ENCODE data around the gene SLC4A11. TPM values are rescaled to one million over a fixed set of nuclear protein-coding genes. Genes with fewer than 3 reads are reported as not detected.

SLC4A11 gene
- polyA plus RNA-seq, 1 of the 3 experiments (the other 2 are of a cell fraction): 2.7 TPM

- TF ChIP-seq, protein P1, sequence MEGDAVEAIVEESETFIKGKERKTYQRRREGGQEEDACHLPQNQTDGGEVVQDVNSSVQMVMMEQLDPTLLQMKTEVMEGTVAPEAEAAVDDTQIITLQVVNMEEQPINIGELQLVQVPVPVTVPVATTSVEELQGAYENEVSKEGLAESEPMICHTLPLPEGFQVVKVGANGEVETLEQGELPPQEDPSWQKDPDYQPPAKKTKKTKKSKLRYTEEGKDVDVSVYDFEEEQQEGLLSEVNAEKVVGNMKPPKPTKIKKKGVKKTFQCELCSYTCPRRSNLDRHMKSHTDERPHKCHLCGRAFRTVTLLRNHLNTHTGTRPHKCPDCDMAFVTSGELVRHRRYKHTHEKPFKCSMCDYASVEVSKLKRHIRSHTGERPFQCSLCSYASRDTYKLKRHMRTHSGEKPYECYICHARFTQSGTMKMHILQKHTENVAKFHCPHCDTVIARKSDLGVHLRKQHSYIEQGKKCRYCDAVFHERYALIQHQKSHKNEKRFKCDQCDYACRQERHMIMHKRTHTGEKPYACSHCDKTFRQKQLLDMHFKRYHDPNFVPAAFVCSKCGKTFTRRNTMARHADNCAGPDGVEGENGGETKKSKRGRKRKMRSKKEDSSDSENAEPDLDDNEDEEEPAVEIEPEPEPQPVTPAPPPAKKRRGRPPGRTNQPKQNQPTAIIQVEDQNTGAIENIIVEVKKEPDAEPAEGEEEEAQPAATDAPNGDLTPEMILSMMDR (IDR thresholded peaks at IDR 0.05): peak; percentile 28
- TF ChIP-seq TEAD4 (IDR thresholded peaks at IDR 0.05; ENCODE audit: borderline replicate concordance, insufficient read depth) (no peak), MEF2A (IDR thresholded peaks at IDR 0.05; ENCODE audit: borderline replicate concordance, low read depth) (no peak)
- TF ChIP-seq, protein P2, sequence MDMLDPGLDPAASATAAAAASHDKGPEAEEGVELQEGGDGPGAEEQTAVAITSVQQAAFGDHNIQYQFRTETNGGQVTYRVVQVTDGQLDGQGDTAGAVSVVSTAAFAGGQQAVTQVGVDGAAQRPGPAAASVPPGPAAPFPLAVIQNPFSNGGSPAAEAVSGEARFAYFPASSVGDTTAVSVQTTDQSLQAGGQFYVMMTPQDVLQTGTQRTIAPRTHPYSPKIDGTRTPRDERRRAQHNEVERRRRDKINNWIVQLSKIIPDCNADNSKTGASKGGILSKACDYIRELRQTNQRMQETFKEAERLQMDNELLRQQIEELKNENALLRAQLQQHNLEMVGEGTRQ (IDR thresholded peaks at IDR 0.05; ENCODE audit: borderline replicate concordance, low read depth, low read length): no peak
These were observed 37.7 kb upstream of the SLC4A11 start (continued) for GRCh38 chr20:3276680-3277015.

DNA sequence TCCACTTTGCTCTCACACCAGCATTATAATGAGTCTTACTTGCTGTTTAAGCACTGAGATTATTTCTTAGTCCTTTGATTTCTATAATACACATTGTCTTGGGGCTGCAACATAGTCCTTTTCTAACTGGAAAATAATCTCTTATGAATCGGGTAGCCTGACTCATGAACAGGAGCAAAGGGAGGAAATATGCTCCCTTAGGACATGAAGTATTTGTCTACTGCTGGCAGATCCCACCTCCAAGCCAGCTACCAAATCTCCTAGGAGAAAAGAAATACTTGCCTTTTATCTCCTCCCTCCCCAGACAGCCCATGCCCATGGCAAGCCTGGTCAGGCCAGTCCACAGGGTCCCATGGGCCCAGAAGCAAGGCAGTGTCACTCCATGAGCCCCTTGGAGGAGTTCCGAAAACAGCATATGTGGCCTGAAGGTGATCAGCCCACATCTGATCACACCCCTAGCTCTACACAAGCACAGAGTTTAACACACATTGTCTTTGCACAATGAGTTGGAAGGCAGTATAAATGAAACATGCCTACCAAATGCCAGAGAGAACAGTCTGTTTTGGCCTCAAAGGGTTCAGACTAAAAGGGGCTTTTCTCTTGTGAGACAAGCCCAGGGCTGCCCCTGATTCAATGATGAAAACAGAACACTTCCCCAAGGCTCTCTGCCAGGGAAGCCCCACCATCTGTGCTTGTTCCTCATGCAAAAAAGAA lies 37.1 kb upstream of the SLC4A11 start:
- 96% methylated on average over 2 of the region's 2 CpGs for WGBS (ENCODE audit: low lambda C conversion rate)
- TF ChIP-seq JUND (IDR thresholded peaks at IDR 0.05): no peak
- no peak for TF ChIP-seq CHD2 (IDR thresholded peaks at IDR 0.05; ENCODE audit: low read length, partially characterized antibody)
- TF ChIP-seq, protein P3, sequence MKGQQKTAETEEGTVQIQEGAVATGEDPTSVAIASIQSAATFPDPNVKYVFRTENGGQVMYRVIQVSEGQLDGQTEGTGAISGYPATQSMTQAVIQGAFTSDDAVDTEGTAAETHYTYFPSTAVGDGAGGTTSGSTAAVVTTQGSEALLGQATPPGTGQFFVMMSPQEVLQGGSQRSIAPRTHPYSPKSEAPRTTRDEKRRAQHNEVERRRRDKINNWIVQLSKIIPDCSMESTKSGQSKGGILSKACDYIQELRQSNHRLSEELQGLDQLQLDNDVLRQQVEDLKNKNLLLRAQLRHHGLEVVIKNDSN (IDR thresholded peaks at IDR 0.05; ENCODE audit: borderline replicate concordance, low read depth): no peak
- no peak for TF ChIP-seq RXRA (IDR thresholded peaks at IDR 0.05; ENCODE audit: borderline replicate concordance, low read depth)
- no peak for TF ChIP-seq ZBTB33 (IDR thresholded peaks at IDR 0.05; ENCODE audit: borderline replicate concordance, low read depth)
- no peak for TF ChIP-seq PBX3 (IDR thresholded peaks at IDR 0.05)
- TF ChIP-seq FOXM1 (IDR thresholded peaks at IDR 0.05; ENCODE audit: low read depth): no peak
- TF ChIP-seq FOXJ3 (CRISPR knock-in tag; IDR thresholded peaks at IDR 0.05): no peak
- no peak for TF ChIP-seq SIN3A (IDR thresholded peaks at IDR 0.05; ENCODE audit: borderline replicate concordance, low read depth, low read length)
- TF ChIP-seq TEAD4 (IDR thresholded peaks at IDR 0.05; ENCODE audit: borderline replicate concordance, insufficient read depth): no peak
- no peak for TF ChIP-seq MEF2A (IDR thresholded peaks at IDR 0.05; ENCODE audit: borderline replicate concordance, low read depth)
- TF ChIP-seq GATA2 (CRISPR knock-in tag; IDR thresholded peaks at IDR 0.05): no peak
- no peak for TF ChIP-seq TCF12 (IDR thresholded peaks at IDR 0.05)
- TF ChIP-seq RCOR1 (IDR thresholded peaks at IDR 0.05; ENCODE audit: low read length): no peak
- no peak for TF ChIP-seq MXI1 (IDR thresholded peaks at IDR 0.05; ENCODE audit: low read depth, low read length)
- no peak for TF ChIP-seq TAF1 (IDR thresholded peaks at IDR 0.05; ENCODE audit: borderline replicate concordance, low read depth, low read length)
- TF ChIP-seq, protein P2 (IDR thresholded peaks at IDR 0.05; ENCODE audit: borderline replicate concordance, low read depth, low read length): no peak
- TF ChIP-seq RAD21 (IDR thresholded peaks at IDR 0.05; ENCODE audit: low read length): no peak
- no peaks in the 10 kb centered on the region for H3F3A ChIP-seq (replicated peaks; ENCODE audit: insufficient read depth)
- no peaks in the 10 kb centered on the region for H3K27me3 ChIP-seq (ENCODE audit: insufficient read depth)
- H3K9me3 ChIP-seq: no peaks in the 10 kb centered on the region
- H3K4me2 ChIP-seq: no peak overlapping the region
- no peak overlapping the region for H3K9ac ChIP-seq
- H3K4me1 ChIP-seq (ENCODE audit: control insufficient read depth in 1 of 2, insufficient read depth in 2 of 2, low read depth in 1 of 2, low read length in 1 of 2): no peaks in the 10 kb centered on the region; a peak in 1 of 4 replicates
- no peaks in the 10 kb centered on the region for H3K79me2 ChIP-seq (ENCODE audit: insufficient read depth)
- H4K20me1 ChIP-seq (ENCODE audit: insufficient read depth): no peaks in the 10 kb centered on the region
- H2AFZ ChIP-seq (ENCODE audit: low read depth): no peak overlapping the region
- no peak overlapping the region for H3K4me3 ChIP-seq (ENCODE audit: low read depth in 2 of 2, low read length in 1 of 2)
- H3K36me3 ChIP-seq (replicated peaks in 1 of 2; ENCODE audit: control insufficient read depth in 1 of 2, insufficient read depth in 2 of 2, low read length in 1 of 2): peaks cover 48 to 50% of the 10 kb centered on the region in 2 experiments
- CTCF ChIA-PET: interaction anchor here (1.0 to 5.3 kb wide), 5 partner anchors 8 to 58 kb away, joined by 5 to 28 read pairs (median 6); no protein-coding TSS in a partner anchor
- DNase-seq: no peak
- no peak overlapping the region for H3K27ac ChIP-seq (ENCODE audit: low read depth in 2 of 2, low read length in 1 of 2)
- POLR2A ChIA-PET: no interaction called here
- no peaks in the 10 kb centered on the region for H3K9me2 ChIP-seq
